GM12891 (cell line): Measurements from ENCODE around the gene TRIM13.
"Not testable (repeated sequence)": the region's sequence is repeated elsewhere in the genome, so short reads cannot be mapped to it uniquely, and the experiment has no call there.

Experiments used
- DNase-seq: peaks from one replicate; pipeline ENCODE4 v3.0.0; 2011; ENCODE audit warnings: low spot score; ENCODE audit not compliant: insufficient read length
- FAIRE-seq: peaks from 2 replicates; lab custom pipeline; 2011; peaks lifted over from hg19 to GRCh38; lab: Jason Lieb, UNC
- PAX5 ChIP-seq: IDR thresholded peaks from 2 replicates; pipeline ENCODE4 v1.6.1; 2011; ENCODE audit warnings: low read length, moderate library complexity, mild to moderate bottlenecking; ENCODE audit not compliant: insufficient read depth, severe bottlenecking
- POLR2A ChIP-seq: IDR thresholded peaks from 2 replicates; pipeline ENCODE4 v1.6.1; 2011; ENCODE audit warnings: low read depth, low read length, control low read depth
- POLR2AphosphoS5 ChIP-seq: IDR thresholded peaks from 2 replicates; pipeline ENCODE4 v1.6.1; 2011; ENCODE audit warnings: low read depth, low read length, control low read depth
- POU2F2 ChIP-seq: IDR thresholded peaks from 2 replicates; pipeline ENCODE4 v1.6.1; 2011; ENCODE audit warnings: low read depth, mild to moderate bottlenecking, control low read depth, low read length, moderate library complexity
- SPI1 ChIP-seq: IDR thresholded peaks from 2 replicates; pipeline ENCODE4 v1.6.1; 2011; ENCODE audit warnings: low read depth, low read length, control low read depth
- TAF1 ChIP-seq: IDR thresholded peaks from 2 replicates; pipeline ENCODE4 v1.6.1; 2011; ENCODE audit warnings: low read depth, low read length, control low read depth

TRIM13 gene

GRCh38 chr13:50055454-50055853, 58.6 kb downstream of the TRIM13 start:
- no peak for FAIRE-seq
- TF ChIP-seq TAF1 (no peak), POU2F2 (no peak), POLR2A (no peak), SPI1 (no peak), PAX5 (no peak), POLR2AphosphoS5 (no peak)
- no peak for DNase-seq

- DNase-seq (no peak), FAIRE-seq (no peak)
- no peak for TF ChIP-seq POLR2A
- TF ChIP-seq POLR2AphosphoS5 = no peak
- TF ChIP-seq PAX5 = no peak
- TF ChIP-seq POU2F2 = no peak
- no peak for TF ChIP-seq SPI1
- no peak for TF ChIP-seq TAF1
These were observed 63.9 kb downstream of the TRIM13 start for GRCh38 chr13:50060718-50061117.

GRCh38 chr13:50062336-50062735, 65.5 kb downstream of the TRIM13 start:
- not testable (repeated sequence) for DNase-seq, FAIRE-seq

GRCh38 chr13:50065712-50066111, 68.9 kb downstream of the TRIM13 start:
- FAIRE-seq (no peak), DNase-seq (no peak)
- no peak for TF ChIP-seq POLR2AphosphoS5
- TF ChIP-seq SPI1 = no peak
